ENCODE data around the gene SCGB1A1. TPM values are rescaled to one million over a fixed set of nuclear protein-coding genes. Genes with fewer than 3 reads are reported as not detected.
A peak's percentile ranks its signal among the peaks of the same experiment; 100 is the strongest.

Gene SCGB1A1
- total RNA-seq, 4 donors from 2014 or later, result 5.9 to 6.6 TPM; not detected in 2

DNA sequence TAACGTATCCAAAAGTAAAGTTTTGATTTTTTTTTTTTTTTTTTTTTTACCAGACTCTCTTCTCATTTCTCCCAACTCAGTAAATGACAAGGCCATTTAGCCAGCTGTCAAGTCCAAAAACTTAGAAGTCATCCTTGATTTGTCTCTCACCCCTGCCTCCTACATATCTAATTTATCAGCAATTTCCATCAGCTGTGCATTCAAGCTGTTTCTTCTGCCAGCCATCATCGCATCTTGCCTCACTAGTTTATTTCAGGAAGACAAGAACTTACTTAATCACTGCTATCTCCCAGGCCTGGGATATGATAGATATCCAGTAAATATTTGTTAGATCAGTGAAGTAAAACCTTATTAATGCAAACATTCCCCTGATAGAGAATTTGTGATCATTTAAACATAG, 47.6 kb downstream of the SCGB1A1 start:
- DNase-seq, result no peak
- Histone ChIP-seq H3K27ac (no peak overlapping the region), H3K4me3 (no peak overlapping the region), H3K36me3 (no peaks in the 10 kb centered on the region), H3K27me3 (no peaks in the 10 kb centered on the region), H3K9me3 (no peaks in the 10 kb centered on the region), H3K4me1 (peaks cover 0 to 13% (median 0%) of the 10 kb centered on the region in 3 donors)
- 75 to 84% methylated on average over 2 of the region's 2 CpGs for WGBS, 2 donors
- TF ChIP-seq, protein P1, sequence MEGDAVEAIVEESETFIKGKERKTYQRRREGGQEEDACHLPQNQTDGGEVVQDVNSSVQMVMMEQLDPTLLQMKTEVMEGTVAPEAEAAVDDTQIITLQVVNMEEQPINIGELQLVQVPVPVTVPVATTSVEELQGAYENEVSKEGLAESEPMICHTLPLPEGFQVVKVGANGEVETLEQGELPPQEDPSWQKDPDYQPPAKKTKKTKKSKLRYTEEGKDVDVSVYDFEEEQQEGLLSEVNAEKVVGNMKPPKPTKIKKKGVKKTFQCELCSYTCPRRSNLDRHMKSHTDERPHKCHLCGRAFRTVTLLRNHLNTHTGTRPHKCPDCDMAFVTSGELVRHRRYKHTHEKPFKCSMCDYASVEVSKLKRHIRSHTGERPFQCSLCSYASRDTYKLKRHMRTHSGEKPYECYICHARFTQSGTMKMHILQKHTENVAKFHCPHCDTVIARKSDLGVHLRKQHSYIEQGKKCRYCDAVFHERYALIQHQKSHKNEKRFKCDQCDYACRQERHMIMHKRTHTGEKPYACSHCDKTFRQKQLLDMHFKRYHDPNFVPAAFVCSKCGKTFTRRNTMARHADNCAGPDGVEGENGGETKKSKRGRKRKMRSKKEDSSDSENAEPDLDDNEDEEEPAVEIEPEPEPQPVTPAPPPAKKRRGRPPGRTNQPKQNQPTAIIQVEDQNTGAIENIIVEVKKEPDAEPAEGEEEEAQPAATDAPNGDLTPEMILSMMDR (IDR thresholded peaks at IDR 0.05), result no peak
- no peak for TF ChIP-seq POLR2A (IDR thresholded peaks at IDR 0.05)
- intact Hi-C loops (cut with DNase I), result no loop called here

DNA sequence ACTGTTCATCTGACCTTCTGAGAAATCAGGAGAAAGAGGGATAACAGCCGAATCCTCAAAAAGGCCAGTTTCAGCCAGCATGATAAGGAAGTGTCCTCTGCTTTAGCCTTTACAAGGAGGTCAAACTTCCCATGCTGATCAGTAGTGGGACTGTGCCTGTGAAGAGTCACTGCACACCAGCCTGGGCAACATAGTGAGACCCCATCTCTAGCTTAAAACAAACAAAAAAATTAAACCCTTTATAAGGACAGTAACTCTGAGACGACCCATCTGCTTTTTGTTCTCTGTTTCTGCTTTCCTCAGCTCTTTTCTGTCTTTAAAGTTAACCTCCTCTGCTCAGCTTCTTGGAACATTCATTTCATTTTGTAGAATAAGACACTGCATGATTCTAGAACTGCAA, 49.7 kb downstream of the SCGB1A1 start:
- Histone ChIP-seq H3K27ac (no peak overlapping the region), H3K36me3 (no peaks in the 10 kb centered on the region), H3K27me3 (no peaks in the 10 kb centered on the region), H3K4me3 (no peak overlapping the region), H3K4me1 (peaks cover 4 to 13% (median 9%) of the 10 kb centered on the region in 3 donors), H3K9me3 (no peaks in the 10 kb centered on the region)
- 69 to 79% methylated on average over 2 of the region's 2 CpGs for WGBS, 2 donors
- DNase-seq, result no peak
- TF ChIP-seq POLR2A (IDR thresholded peaks at IDR 0.05), result no peak
- TF ChIP-seq, protein P1 (IDR thresholded peaks at IDR 0.05), result no peak
- intact Hi-C loops (cut with DNase I), result no loop called here

DNA sequence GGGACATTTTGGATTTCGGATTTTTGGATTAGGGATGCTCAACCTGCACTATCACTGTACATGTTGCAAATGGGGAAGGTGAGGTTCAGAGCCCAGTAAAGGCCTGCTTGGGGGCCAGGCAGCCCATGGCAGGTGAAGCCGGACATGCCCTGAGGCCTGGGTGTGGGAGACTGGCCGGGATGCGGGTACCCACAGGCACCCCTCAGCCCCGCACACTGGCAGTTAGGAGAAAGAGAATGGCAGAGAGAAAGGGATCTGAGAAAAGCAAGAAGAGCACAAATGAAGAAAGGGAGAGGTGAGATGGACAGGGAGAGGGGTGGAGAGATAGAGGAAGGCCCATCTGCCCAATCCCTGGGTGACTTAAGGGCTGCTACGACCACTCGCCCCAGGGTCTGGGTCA, 52.8 kb downstream of the SCGB1A1 start:
- Histone ChIP-seq H3K27ac (peak overlapping the region in 2 of 4 donors; percentile 62 to 69), H3K9me3 (no peaks in the 10 kb centered on the region), H3K27me3 (no peaks in the 10 kb centered on the region), H3K4me3 (no peak overlapping the region), H3K4me1 (peaks cover 4 to 13% (median 9%) of the 10 kb centered on the region in 3 donors), H3K36me3 (no peaks in the 10 kb centered on the region)
- intact Hi-C loops (cut with DNase I), result no loop called here
- DNase-seq, result no peak
- 87 to 96% methylated on average over 7 of the region's 7 CpGs for WGBS, 2 donors
- TF ChIP-seq, protein P1 (IDR thresholded peaks at IDR 0.05), result no peak

DNA sequence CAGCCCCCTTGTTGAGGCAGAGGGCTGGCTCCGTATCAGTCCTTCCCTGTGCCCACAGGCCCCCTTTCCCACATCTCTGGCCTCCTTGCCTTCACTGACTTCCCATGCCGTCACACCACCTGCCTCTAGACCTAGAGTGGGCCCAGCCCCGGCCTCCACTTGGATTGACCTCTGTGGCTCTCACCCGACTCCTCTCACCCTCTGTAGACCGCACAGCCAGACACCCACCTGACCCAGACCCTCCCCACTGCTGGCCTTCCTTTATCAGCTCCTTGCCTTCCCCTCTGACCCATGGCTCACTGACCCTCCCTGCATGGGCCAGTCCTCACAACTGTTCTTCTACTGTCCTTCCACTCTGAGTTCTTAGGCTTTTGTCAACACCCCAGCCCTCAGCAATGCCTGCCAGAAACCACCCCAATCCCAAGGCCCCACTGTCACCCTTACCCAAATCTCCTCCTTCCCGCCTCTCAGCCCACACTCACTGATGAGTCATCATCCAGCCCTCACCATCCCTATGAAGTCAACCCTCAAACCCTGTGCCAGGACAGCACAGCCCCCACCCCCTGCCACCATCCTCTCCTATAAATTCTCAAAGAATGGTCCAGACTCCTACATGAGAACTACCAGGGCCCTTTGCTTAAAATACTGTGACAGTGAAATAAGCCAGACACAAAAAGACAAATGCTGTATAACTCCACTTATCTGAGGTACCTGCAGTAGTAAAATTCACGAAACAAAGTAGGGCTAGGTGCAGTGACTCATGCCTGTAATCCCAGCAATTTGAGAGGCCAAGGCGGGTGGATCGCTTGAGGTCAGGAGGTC, 53.4 kb downstream of the SCGB1A1 start:
- peaks cover 4 to 13% (median 9%) of the 10 kb centered on the region in 3 donors for H3K4me1 ChIP-seq
- H3K9me3 ChIP-seq, result no peaks in the 10 kb centered on the region
- peak overlapping the region; percentile 39 to 69 (median 64) for H3K27ac ChIP-seq
- WGBS, 2 donors, result 52 to 57% methylated on average over 9 of the region's 9 CpGs
- no peak for DNase-seq
- TF ChIP-seq, protein P1 (IDR thresholded peaks at IDR 0.05), result no peak
- no peak for TF ChIP-seq POLR2A (IDR thresholded peaks at IDR 0.05)
- no peaks in the 10 kb centered on the region for H3K27me3 ChIP-seq
- H3K36me3 ChIP-seq, result no peaks in the 10 kb centered on the region
- no peak overlapping the region for H3K4me3 ChIP-seq
- intact Hi-C loops (cut with DNase I), result no loop called here

Other genes starting within 250 kb of the SCGB1A1 start
- gene SCGB1D1, start 228.8 kb upstream of the SCGB1A1 start, total RNA-seq, result not detected
- gene SCGB2A1, start 210.4 kb upstream of the SCGB1A1 start, total RNA-seq, result 1 to 10 TPM in 1 of 4 donors, not detected in 3; 1.6 TPM
- 1 to 10 TPM in 1 of 4 donors, not detected in 3; 1.5 TPM for gene SCGB1D2, start 176.8 kb upstream of the SCGB1A1 start, total RNA-seq
- gene SCGB2A2, start 148.9 kb upstream of the SCGB1A1 start, total RNA-seq, result 10 to 100 TPM in 1 of 4 donors, not detected in 3; 28.7 TPM
- gene SCGB1D4, start 120.0 kb upstream of the SCGB1A1 start, total RNA-seq, result not detected
- 1 to 10 TPM in 2 of 4 donors, under 1 TPM in 1, not detected in 1; 0.66 to 7.6 (median 4.4) TPM for gene ASRGL1, start 81.6 kb upstream of the SCGB1A1 start, total RNA-seq
- gene AHNAK, start 127.8 kb downstream of the SCGB1A1 start, total RNA-seq, result 1,000 to 10,000 TPM in 2 of 4 donors, 100 to 1,000 TPM in 2; 695 to 1,250 (median 954) TPM
- 1,000 to 10,000 TPM; 1,144 to 2,095 (median 1,685) TPM for gene EEF1G, start 154.9 kb downstream of the SCGB1A1 start, total RNA-seq
- 10 to 100 TPM in 1 of 4 donors, 1 to 10 TPM in 3; 5.0 to 12.7 (median 8.0) TPM for gene TUT1, start 172.5 kb downstream of the SCGB1A1 start, total RNA-seq
- gene MTA2, start 182.8 kb downstream of the SCGB1A1 start, total RNA-seq, result 100 to 1,000 TPM; 103 to 132 (median 111) TPM
- 10 to 100 TPM; 34.7 to 58.6 (median 53.6) TPM for gene EML3, start 193.7 kb downstream of the SCGB1A1 start, total RNA-seq
- 10 to 100 TPM in 1 of 4 donors, 1 to 10 TPM in 3; 5.5 to 10.8 (median 7.2) TPM for gene ROM1, start 194.2 kb downstream of the SCGB1A1 start, total RNA-seq
- 10 to 100 TPM in 3 of 4 donors, 1 to 10 TPM in 1; 8.6 to 17.2 (median 12.9) TPM for gene B3GAT3, start 203.0 kb downstream of the SCGB1A1 start, total RNA-seq
- 10 to 100 TPM; 90.8 to 97.2 (median 95.0) TPM for gene GANAB, start 227.6 kb downstream of the SCGB1A1 start, total RNA-seq
- gene INTS5, start 234.3 kb downstream of the SCGB1A1 start, total RNA-seq, result 10 to 100 TPM; 15.4 to 21.2 (median 19.0) TPM
- gene C11orf98, start 246.2 kb downstream of the SCGB1A1 start, total RNA-seq, result 10 to 100 TPM; 36.0 to 53.4 (median 43.6) TPM
- 10 to 100 TPM in 2 of 4 donors, 1 to 10 TPM in 2; 1.1 to 10.5 (median 7.0) TPM for gene CSKMT, start 246.3 kb downstream of the SCGB1A1 start, total RNA-seq

Measured in esophagus squamous epithelium (tissue), 5 donors.